ENCODE results near the gene RHNO1.

Gene RHNO1

DNA sequence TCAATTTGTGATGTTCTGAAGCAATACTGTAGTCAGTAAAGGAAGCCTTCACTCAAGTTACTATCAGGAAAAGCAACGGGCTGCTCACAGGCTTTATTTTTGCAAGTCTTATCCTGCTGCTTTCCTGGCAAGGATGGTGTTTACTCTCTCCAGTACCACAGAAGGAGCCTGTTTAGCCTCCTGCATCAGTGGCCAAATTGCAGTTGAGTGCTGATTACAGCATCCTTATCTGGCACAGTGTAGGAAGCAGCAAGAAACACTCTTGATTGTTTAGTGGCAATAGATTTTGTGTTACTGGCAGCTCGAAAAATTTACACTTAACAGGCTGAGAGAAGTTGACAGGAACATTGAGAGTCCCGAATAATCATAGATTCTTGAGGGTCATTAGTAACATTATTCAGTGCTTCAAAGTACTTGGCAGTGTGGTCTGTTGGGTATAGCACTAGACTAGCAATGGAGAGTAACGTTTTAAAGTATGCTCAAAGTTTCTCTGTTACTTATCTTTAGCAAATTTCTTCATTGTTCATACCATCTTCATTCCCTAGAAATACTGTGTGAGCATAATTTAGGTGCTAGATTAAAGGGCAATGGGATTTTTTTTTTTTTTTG is 25.4 kb downstream of the RHNO1 start:
- DNase-seq (ENCODE audit: low read depth): peak; percentile 8
- TF ChIP-seq, protein P1, sequence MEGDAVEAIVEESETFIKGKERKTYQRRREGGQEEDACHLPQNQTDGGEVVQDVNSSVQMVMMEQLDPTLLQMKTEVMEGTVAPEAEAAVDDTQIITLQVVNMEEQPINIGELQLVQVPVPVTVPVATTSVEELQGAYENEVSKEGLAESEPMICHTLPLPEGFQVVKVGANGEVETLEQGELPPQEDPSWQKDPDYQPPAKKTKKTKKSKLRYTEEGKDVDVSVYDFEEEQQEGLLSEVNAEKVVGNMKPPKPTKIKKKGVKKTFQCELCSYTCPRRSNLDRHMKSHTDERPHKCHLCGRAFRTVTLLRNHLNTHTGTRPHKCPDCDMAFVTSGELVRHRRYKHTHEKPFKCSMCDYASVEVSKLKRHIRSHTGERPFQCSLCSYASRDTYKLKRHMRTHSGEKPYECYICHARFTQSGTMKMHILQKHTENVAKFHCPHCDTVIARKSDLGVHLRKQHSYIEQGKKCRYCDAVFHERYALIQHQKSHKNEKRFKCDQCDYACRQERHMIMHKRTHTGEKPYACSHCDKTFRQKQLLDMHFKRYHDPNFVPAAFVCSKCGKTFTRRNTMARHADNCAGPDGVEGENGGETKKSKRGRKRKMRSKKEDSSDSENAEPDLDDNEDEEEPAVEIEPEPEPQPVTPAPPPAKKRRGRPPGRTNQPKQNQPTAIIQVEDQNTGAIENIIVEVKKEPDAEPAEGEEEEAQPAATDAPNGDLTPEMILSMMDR (IDR thresholded peaks at IDR 0.05; ENCODE audit: insufficient read depth, low read depth, low read length, missing control alignments): no peak
- H3K4me3 ChIP-seq (ENCODE audit: low read length): no peak overlapping the region

GRCh38 chr12:2904260-2904659 is 27.2 kb downstream of the RHNO1 start:
- TF ChIP-seq, protein P1 (IDR thresholded peaks at IDR 0.05; ENCODE audit: insufficient read depth, low read depth, low read length, missing control alignments): no peak
- DNase-seq (ENCODE audit: low read depth): no peak
- no peak overlapping the region for H3K4me3 ChIP-seq (ENCODE audit: low read length)

GRCh38 chr12:2912216-2912575 is 35.2 kb downstream of the RHNO1 start:
- TF ChIP-seq, protein P1 (IDR thresholded peaks at IDR 0.05; ENCODE audit: insufficient read depth, low read depth, low read length, missing control alignments): no peak
- no peak for DNase-seq (ENCODE audit: low read depth)

DNA sequence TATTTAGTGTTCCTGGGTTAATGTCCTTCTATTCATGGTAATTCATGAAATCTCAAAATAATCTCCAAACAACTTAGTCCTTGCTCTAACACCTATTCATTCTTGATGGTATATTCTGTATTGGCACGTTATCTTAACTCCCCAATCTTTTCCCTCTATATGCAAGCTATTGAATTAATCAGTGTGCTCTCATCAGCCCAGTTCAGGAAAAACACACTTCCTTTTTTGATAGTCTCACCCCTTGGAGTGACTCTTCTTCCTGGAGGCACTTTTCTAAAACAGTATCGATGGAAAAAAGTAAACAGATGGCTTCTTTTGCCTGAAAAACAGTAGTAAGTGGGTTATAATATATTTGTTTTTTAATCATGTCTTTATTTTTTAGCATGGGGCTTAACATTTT is 42.2 kb downstream of the RHNO1 start:
- DNase-seq (ENCODE audit: low read depth): no peak
- TF ChIP-seq, protein P1 (IDR thresholded peaks at IDR 0.05; ENCODE audit: insufficient read depth, low read depth, low read length, missing control alignments): no peak

More at GRCh38 chr12:2912216-2912575, 35.2 kb downstream of the RHNO1 start:
- H3K4me3 ChIP-seq (ENCODE audit: low read length): no peak overlapping the region

DNA sequence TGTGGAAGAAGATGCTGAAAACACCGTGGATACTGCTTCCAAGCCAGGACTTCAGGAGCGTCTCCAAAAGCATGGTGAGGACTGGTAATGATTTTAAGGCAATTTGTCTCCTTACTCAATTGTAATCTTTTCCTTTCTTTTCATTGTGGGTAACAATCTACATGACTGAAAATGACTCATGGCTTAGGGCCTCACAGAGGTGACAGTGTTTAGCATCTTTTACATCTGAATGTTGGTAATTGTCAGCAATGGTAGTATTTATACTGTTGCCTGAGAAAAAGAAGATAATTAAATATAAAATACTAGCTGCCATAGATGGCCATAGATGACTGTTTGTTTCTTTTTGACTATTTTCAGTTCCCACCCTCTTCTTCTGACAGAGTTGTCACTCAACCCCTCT is 45.3 kb downstream of the RHNO1 start:
- no peak overlapping the region for H3K4me3 ChIP-seq (ENCODE audit: low read length)
- DNase-seq (ENCODE audit: low read depth): no peak
- TF ChIP-seq, protein P1 (IDR thresholded peaks at IDR 0.05; ENCODE audit: insufficient read depth, low read depth, low read length, missing control alignments): no peak

More for the DNA sequence above, 42.2 kb downstream of the RHNO1 start:
- no peak overlapping the region for H3K4me3 ChIP-seq (ENCODE audit: low read length)

DNA sequence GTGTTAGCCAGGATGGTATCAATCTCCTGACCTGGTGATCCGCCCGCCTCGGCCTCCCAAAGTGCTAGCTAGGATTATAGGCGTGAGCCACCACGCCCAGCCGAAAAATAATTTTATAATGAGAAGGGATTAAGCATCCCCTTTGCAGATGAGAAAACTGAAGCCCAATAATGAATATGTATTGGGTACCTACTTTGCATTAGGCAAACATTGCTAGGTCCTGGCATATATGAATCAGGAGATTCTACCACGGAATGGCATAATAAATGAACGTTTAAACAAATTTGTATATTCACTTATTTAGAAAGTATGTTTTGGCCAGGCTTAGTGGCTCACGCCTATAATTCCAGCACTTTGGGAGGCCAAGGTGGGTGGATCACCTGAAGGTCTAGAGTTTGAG is 46.0 kb downstream of the RHNO1 start:
- no peak for DNase-seq (ENCODE audit: low read depth)
- no peak overlapping the region for H3K4me3 ChIP-seq (ENCODE audit: low read length)
- TF ChIP-seq, protein P1 (IDR thresholded peaks at IDR 0.05; ENCODE audit: insufficient read depth, low read depth, low read length, missing control alignments): no peak

- peak; percentile 21 for DNase-seq (ENCODE audit: low read depth)
- no peak overlapping the region for H3K4me3 ChIP-seq (ENCODE audit: low read length)
- TF ChIP-seq, protein P1 (IDR thresholded peaks at IDR 0.05; ENCODE audit: insufficient read depth, low read depth, low read length, missing control alignments): no peak
Observed at GRCh38 chr12:2924019-2924418, 47.0 kb downstream of the RHNO1 start.

Measured in epithelial cell of esophagus (primary cell).